Suprapubic skin (tissue), 4 donors: ENCODE results near the gene SHBG. TPM values are rescaled to one million over a fixed set of nuclear protein-coding genes. Genes with fewer than 3 reads are reported as not detected.

ENCODE experiments used
- DNase-seq, 2 donors: peaks; one replicate each; pipeline ENCODE4 v3.0.0-alpha.2; 2019; ENCODE audit warnings: low spot score in 2 of 2
- H3K27ac ChIP-seq: fragments of 200-600 bp; sonication (generic); one replicate; pipeline ENCODE4 v1.5.1; 2019
- H3K27me3 ChIP-seq: fragments of 200-600 bp; sonication (generic); one replicate; pipeline ENCODE4 v1.5.1; 2019
- H3K36me3 ChIP-seq: fragments of 200-600 bp; sonication (generic); one replicate; pipeline ENCODE4 v1.5.1; 2019
- H3K4me1 ChIP-seq: fragments of 200-600 bp; sonication (generic); one replicate; pipeline ENCODE4 v1.5.1; 2019
- H3K4me3 ChIP-seq: fragments of 200-600 bp; sonication (generic); one replicate; pipeline ENCODE4 v1.5.1; 2019; ENCODE audit warnings: mild to moderate bottlenecking
- H3K9me3 ChIP-seq: fragments of 200-600 bp; sonication (generic); one replicate; pipeline ENCODE4 v1.5.1; 2019
- EP300 ChIP-seq: sonication (generic); formaldehyde crosslinking; IDR thresholded peaks from one replicate; pipeline ENCODE4 v1.6.1; 2017; ENCODE audit warnings: antibody characterized with exemption
- POLR2A ChIP-seq, 2 donors: fragments of 450-650 bp; IDR thresholded peaks; one replicate each; pipeline ENCODE4 v1.6.1; 2017; ENCODE audit warnings: antibody characterized with exemption in 2 of 2, mild to moderate bottlenecking in 2 of 2, moderate library complexity in 2 of 2
- POLR2AphosphoS5 ChIP-seq, 3 donors: sonication (generic); formaldehyde crosslinking; IDR thresholded peaks; one replicate each; pipeline ENCODE4 v1.6.1; 2017; ENCODE audit warnings: antibody characterized with exemption in 3 of 3
- WGBS: methylation state at CpG from one replicate; pipeline ENCODE4 v1.1.5; 2018; 5-methylcytosine and 5-hydroxymethylcytosine counted together
- total RNA-seq, 4 donors: library from RNA; depleted of rRNA; stranded (reverse); fragments of >200 nt; gene quantifications; one replicate each; pipeline ENCODE4 v1.1.0, GENCODE V29; 2016
- TF ChIP-seq, protein P1 (sequence below), 2 donors: fragments of 200-600 bp in 1 of 2; fragments of 450-650 bp in 1 of 2; sonication (generic) in 1 of 2; IDR thresholded peaks; one replicate each; pipeline ENCODE4 v1.5.1; 2016 to 2019; ENCODE audit warnings: antibody characterized with exemption in 2 of 2, mild to moderate bottlenecking in 1 of 2, moderate library complexity in 1 of 2

The SHBG gene
- total RNA-seq, 4 donors from 2014 or later, result not detected

DNA sequence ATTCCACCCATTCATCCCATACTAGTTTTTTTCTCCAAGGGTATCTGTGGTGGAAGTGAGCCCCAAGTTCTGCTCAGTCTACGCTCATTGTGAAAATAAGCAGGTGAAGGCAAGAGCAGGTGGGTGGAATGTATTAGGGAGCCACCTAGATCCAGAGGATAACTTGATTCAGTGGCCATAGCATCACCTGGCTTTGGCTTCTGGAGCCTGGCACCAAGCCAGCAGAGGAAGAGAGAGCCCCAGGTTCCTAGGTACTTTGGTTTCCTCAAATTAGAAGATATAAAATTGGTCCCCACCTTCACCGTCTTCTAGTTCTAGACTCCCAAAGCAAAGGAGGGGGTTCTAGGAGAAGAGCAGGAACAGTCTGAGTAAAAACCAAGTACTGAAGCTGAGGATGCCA is 19.3 kb upstream of the SHBG start:
- Histone ChIP-seq H3K27ac (no peak overlapping the region), H3K4me3 (no peak overlapping the region), H3K9me3 (no peaks in the 10 kb centered on the region), H3K36me3 (peaks cover 14% of the 10 kb centered on the region), H3K27me3 (no peaks in the 10 kb centered on the region), H3K4me1 (peaks cover 49% of the 10 kb centered on the region)
- no peak for TF ChIP-seq POLR2AphosphoS5 (IDR thresholded peaks at IDR 0.05)
- 88% methylated on average over 2 of the region's 2 CpGs for WGBS
- DNase-seq, result no peak

DNA sequence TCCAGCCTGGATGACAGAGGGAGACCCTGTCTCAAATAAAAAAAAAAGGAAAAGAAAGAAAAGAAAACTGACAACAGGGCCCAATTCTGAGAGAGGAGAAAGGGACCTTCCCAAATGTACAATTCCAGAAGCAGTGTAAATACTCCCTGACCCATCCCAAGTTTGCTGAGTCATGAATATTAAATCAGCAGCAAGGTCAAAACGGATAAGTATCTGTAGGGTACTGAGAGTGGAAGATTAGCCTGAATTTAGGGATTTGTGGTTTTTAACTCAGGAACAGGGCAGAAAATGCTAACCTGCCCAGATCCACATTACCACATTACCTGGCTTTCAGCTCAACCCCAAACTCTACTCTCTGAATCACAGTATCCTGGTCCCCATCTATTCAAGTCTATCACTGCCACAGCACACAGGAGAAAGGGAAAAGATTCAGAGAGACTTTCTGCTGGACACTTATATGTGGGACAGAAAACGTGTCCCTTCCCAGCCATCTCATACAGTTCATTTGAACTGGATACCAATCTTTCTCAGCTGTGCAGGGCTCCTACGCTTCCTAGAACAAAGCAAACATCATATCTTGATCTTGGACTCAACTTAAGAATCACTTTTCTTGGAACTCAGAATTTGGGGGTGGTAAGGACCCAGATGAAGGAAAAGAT is 18.2 kb upstream of the SHBG start:
- peaks cover 49% of the 10 kb centered on the region for H3K4me1 ChIP-seq
- no peaks in the 10 kb centered on the region for H3K9me3 ChIP-seq
- no peaks in the 10 kb centered on the region for H3K27me3 ChIP-seq
- WGBS, result 64% methylated on average over 3 of the region's 3 CpGs
- DNase-seq, result no peak
- H3K36me3 ChIP-seq, result peaks cover 11% of the 10 kb centered on the region
- H3K27ac ChIP-seq, result no peak overlapping the region
- TF ChIP-seq EP300, result no peak
- TF ChIP-seq POLR2A (IDR thresholded peaks at IDR 0.05), result no peak
- TF ChIP-seq, protein P1, sequence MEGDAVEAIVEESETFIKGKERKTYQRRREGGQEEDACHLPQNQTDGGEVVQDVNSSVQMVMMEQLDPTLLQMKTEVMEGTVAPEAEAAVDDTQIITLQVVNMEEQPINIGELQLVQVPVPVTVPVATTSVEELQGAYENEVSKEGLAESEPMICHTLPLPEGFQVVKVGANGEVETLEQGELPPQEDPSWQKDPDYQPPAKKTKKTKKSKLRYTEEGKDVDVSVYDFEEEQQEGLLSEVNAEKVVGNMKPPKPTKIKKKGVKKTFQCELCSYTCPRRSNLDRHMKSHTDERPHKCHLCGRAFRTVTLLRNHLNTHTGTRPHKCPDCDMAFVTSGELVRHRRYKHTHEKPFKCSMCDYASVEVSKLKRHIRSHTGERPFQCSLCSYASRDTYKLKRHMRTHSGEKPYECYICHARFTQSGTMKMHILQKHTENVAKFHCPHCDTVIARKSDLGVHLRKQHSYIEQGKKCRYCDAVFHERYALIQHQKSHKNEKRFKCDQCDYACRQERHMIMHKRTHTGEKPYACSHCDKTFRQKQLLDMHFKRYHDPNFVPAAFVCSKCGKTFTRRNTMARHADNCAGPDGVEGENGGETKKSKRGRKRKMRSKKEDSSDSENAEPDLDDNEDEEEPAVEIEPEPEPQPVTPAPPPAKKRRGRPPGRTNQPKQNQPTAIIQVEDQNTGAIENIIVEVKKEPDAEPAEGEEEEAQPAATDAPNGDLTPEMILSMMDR (IDR thresholded peaks at IDR 0.05), result no peak
- TF ChIP-seq POLR2AphosphoS5 (IDR thresholded peaks at IDR 0.05), result no peak
- H3K4me3 ChIP-seq, result no peak overlapping the region

DNA sequence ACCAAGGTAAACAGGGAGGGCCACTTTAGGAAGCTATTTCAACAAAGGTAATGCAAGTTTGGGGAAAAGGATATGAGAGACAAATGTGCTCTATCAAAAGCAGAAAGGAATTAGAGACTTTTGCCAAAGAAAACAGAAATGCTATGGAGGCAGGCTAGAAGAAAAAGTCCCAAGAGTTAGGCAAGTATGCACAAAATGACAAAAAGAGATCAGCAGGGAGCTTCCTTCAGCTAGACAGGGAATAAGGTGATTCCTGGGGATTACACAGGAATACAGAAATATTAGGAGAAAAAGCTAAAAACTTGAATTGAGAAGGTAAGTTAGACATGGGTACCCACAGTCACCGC is 17.7 kb upstream of the SHBG start:
- peaks cover 49% of the 10 kb centered on the region for H3K4me1 ChIP-seq
- peaks cover 11% of the 10 kb centered on the region for H3K36me3 ChIP-seq
- H3K9me3 ChIP-seq, result no peaks in the 10 kb centered on the region
- TF ChIP-seq, protein P1 (IDR thresholded peaks at IDR 0.05), result no peak
- WGBS, result 97% methylated on average over 1 of the region's 1 CpG
- no peaks in the 10 kb centered on the region for H3K27me3 ChIP-seq
- no peak overlapping the region for H3K4me3 ChIP-seq
- DNase-seq, result no peak
- H3K27ac ChIP-seq, result no peak overlapping the region

DNA sequence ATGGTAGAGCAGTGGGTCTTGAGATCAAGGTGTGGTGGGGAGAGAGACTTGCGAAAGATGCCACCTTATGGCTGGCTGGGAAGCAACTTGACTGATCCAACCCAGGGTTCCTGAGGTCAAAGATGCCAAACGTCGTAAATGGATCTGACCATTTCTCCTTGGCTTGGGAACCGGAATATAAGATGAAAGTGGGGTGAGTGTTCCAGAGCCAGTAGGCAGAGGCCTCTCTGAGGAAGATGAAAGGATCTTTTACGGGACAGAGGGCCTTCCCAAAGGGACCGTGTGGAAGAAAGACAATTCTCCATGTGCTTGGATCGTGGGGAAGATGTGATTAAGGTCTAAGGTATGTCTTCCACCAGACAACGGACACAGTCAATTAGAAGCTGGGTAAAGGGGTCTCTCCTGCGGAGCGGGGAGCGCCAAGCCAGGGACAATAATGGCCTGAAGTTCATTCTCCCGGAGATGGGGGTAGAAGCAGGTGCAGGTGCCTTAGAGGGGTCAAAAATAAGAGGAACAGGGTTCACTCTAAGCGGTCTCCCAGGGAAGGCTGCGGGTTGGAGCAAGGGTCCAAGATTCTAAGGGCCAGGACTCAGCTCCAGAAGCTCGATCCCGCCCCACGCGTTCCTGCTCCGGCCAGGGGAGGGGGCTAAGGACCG is 16.0 kb upstream of the SHBG start:
- Histone ChIP-seq H3K4me3 (peak overlapping the region; percentile 83), H3K9me3 (no peaks in the 10 kb centered on the region), H3K27me3 (no peaks in the 10 kb centered on the region), H3K27ac (peak overlapping the region; percentile 94), H3K36me3 (peaks cover 11% of the 10 kb centered on the region), H3K4me1 (peaks cover 49% of the 10 kb centered on the region)
- no peak for DNase-seq
- 5% methylated on average over 19 of the region's 20 CpGs for WGBS
- TF ChIP-seq, protein P1 (IDR thresholded peaks at IDR 0.05), result no peak
- TF ChIP-seq POLR2A (IDR thresholded peaks at IDR 0.05) (no peak), POLR2AphosphoS5 (IDR thresholded peaks at IDR 0.05) (no peak), EP300 (no peak)

DNA sequence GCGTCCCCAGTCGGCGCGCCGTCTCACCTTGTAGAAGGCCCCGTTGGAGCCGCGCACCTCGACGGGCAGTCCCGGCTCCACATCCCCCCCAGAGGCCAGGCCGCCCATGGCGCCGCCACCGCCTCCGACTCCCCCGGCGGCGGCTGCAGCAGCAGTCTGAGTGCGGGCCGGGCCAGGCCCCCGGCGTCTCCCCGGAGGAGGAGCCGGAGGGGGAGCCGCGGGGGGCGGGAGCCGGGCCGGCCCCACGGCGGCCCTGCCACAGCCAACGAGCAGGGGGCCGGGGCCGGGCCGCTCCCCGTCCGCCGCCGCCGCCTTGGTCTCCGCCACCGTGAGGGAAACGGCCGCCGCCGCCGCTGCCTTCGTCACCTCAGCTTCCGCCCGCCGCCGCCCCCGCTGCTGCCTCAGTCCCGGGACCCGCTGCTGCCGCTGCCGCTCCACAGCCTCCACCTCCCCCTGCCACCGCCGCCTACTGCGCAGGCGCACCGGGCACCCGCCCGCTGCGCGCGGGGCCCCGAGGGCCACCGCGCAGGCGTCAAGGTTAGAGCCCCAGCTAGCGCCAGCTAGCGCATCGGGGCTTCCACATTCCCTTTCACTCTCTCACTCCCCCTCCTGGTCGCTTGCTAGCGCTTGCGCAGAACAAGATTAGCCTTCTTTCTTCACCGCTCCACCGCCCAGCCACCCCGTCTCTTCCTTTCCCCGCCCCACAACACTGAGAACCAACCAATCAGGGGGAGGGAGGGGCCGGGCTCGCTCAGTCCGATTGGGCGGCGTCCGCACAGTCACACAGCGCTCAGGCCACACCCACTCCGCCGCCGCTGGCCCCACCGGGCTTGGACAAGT is 15.3 kb upstream of the SHBG start, which contains the start of gene FXR2:
Gene FXR2, minus strand, starts transcription at position 473 of the 840 bp plus-strand sequence. Its CDS starts 365 bp downstream, at position 108.
- Histone ChIP-seq H3K36me3 (peaks cover 11% of the 10 kb centered on the region), H3K4me3 (peak within 1 kb of the TSS; percentile 83), H3K4me1 (peaks cover 44% of the 10 kb centered on the region), H3K27me3 (no peaks in the 10 kb centered on the region), H3K9me3 (no peaks in the 10 kb centered on the region), H3K27ac (peak within 1 kb of the TSS; percentile 94)
- under 1% methylated on average over 36 of the region's 93 CpGs for WGBS
- peak; percentile 100 for DNase-seq
- TF ChIP-seq, protein P1 (IDR thresholded peaks at IDR 0.05), result peak; percentile 54 to 81
- TF ChIP-seq EP300, result no peak
- TF ChIP-seq POLR2A (IDR thresholded peaks at IDR 0.05), result peak in 1 of 2 donors; percentile 70
